ENCODE measurements around the gene TMCC2.
"Not testable (repeated sequence)": the region's sequence is repeated elsewhere in the genome, so short reads cannot be mapped to it uniquely, and the experiment has no call there.

TMCC2 gene

GRCh38 chr1:205214756-205215155 lies 13.0 kb upstream of the TMCC2 start:
- no peak for DNase-seq (ENCODE audit: low read depth, low spot score)

DNA sequence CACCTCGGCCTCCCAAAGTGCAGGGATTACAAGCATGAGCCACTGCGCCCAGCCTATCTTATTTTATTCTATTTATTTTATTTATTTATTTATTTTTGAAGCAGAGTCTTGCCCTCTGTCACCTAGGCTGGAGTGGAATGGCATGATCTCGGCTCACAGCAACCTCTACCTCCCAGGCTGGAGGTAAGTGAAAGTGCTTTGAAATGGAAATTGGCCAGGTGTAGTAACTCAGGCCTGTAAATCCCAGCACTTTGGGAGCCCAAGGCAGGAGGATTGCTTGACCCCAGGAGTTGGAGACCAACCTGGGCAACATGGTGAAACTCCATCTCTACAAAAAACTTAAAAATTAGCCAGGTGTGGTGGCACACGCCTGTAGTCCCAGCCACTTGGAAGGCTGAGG lies 11.2 kb upstream of the TMCC2 start:
- no peak for DNase-seq (ENCODE audit: low read depth, low spot score)

DNA sequence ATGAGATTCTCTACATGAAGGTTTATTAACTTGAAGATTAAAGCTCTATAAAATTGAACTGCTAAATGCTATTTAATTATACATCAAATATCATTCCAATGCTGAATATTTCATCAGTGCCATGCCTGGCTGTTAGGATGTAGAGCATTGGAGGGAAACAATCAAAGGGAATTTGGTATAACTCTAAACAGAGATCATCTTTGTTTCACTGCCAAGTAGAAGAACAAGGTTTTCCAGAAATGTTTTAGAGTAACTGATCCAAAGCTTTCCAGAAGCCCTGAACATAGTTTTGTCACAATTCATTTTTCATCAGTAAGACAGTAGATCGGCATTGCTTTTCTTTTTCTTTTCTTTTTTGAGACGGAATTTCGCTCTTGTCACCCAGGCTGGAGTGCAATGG lies 10.3 kb upstream of the TMCC2 start:
- DNase-seq (ENCODE audit: low read depth, low spot score) = no peak

- DNase-seq (ENCODE audit: low read depth, low spot score) = no peak
Measured at GRCh38 chr1:205220421-205220820, 7.3 kb upstream of the TMCC2 start.

DNA sequence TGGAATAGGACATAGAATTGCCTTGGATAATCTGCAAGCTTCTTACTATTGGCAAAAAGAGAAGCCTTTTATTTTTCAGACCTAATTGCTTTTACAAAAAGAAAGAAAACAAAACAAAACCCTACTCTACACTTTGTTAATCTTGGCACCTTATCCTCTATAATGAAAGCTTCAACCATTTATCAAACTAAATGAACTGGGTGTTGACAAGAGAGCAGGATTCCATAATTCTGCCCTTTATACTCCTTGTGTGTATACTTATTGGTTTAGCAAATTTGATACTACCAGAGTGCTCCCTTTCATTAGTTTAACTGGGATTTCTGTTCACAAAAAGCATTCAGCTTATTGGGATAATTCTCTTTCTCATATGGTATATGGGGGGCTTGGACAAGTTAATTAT lies 3.0 kb upstream of the TMCC2 start:
- no peak for DNase-seq (ENCODE audit: low read depth, low spot score)

DNA sequence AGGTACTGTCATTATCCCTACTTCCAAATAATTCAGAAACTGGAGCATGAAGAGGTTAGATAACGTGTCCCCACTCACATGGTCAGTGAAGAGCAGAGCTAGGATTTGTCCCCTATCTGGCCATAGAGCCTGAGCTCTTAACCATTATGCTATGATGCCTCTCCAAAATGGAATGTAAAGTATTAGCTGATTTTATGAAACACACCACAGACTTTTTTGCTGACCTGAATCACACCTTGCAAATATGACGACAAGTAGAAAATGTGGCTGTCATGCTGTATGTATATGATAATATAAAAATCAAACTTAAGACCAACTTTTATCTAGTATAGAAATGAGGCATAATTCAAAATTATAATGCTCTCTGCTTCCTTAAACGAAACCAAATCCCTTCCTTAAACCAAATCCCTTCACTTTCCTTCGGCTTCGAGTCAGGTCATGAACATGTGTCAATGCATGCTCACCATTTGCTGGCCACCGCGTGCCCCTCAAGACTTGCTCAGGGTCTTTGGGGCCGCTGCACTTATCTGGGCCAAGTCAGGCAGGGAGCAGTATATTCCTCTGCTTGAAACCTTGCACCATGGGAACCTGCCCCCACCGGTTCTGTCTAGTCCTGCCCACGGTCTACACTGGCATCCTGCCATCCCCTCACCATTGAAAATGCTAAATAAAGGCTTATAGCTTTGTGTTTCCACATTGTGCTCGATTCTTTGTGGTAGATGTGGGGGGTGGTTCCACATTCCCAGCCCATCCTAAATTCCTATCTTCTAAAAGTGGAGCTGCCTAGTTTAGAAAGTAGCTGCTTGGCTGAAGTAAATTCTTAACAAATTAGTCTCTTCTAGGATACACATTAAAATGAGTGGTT lies 1.6 kb upstream of the TMCC2 start:
- DNase-seq (ENCODE audit: low read depth, low spot score) = no peak

DNA sequence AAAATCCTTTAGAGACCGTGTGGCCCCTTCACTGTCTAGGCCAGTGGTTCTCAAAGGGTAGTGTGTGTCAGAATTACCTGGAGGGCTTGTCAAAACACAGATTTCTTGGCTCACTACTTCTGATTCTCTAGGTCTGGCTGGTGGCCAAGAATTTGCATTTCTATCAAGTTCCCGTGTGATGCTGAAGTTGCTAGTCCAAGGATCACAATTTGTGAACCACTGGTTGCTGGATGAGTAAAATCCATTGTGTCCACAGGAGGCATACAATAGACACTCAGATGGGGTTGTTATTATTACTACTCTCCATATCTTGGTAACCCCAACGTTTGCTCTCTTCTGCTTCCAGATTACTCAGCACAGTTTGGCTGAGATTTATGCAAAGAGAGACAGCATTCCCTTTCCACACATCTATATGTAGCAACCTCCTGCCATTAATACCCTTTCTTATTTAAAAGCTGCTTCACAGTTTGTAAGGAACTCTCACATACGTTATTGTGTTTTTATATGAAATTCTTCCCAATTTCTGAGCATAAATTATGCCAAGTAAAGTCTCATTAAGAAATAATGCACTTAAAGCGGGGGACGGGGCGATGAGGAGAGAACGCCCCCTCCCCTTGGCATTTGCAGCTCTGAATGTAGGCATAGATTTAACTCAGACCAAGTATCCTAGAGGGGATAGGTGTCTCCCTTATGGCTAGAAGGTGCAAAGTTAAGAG lies 720 bp upstream of the TMCC2 start:
- DNase-seq (ENCODE audit: low read depth, low spot score) = no peak

GRCh38 chr1:205228093-205228521 lies 361 bp downstream of the TMCC2 start:
- no peak for DNase-seq (ENCODE audit: low read depth, low spot score)

DNA sequence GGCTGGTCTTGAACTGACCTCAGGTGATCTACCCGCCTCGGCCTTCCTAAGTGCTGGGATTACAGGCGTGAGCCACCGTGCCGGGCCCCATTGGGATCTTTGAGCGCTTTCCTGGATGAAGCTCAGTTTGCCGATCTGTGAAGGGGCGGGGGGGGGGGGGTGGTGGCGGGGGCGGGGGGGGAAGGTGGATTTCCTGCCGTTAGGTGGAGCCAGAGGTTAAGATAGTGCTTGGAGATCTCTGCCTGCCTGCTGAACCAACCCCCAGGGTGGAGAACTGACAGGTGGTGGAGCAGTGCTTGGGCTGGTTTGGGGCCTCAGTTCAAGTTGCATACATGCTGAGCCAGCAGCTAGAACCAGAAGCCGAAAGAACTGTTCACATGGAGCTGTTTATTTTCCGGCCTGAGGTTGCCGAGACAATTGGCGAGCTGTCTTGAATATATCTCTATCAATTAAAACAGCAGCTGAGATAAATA lies 1.7 kb downstream of the TMCC2 start:
- peak; percentile 82 for DNase-seq (ENCODE audit: low read depth, low spot score)

- DNase-seq (ENCODE audit: low read depth, low spot score) = no peak
Measured at GRCh38 chr1:205229916-205230700, 2.4 kb downstream of the TMCC2 start.

DNA sequence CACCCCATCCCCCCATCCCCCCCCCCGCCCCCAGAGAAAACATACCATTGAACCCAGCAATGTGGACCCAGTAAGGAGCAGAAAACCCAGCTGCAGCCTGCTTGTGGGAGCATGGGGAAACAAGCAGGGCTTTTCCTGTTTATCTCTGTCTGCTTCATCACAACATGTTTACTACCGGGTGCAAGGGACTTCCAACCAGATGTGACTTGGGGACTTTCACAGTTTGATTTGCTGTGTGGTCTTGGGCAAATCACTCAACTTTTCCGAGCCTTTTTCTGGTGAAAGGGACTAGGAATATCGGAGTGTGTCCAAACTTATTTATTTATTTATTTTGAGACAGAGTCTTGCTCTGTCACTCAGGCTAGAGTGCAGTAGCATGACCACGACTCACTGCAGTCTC lies 3.2 kb downstream of the TMCC2 start:
- no peak for DNase-seq (ENCODE audit: low read depth, low spot score)

DNA sequence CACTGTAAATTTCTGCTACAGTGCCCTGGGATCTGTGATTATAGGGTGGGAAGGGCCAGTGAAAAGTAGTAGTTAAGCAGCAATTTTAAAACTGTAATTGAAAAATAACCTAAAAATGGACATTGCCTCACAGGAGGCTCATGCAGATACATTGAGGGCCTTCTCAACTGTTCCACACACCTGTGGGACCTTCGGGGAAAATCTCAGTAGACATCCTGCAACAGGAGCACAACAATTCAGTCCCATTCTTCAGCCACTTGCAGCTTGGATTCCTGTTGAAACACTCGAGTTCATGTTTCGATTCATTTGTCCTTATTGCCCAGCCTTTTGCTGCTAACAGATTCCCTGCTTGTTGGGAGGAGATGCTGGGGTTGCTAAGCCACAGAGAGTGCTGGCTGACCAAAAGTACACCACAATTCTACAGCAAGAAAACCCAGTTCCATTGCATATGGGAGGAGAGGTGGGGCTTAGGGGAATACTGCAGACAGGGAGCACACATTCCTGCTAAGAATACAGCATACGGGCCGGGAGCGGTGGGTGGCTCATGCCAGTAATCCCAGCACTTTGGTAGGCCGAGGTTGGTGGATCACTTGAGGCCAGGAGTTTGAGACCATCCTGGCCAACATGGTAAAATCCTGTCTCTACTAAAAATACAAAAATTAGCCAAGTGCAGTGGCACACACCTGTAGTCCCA lies 4.5 kb downstream of the TMCC2 start:
- no peak for DNase-seq (ENCODE audit: low read depth, low spot score)

DNA sequence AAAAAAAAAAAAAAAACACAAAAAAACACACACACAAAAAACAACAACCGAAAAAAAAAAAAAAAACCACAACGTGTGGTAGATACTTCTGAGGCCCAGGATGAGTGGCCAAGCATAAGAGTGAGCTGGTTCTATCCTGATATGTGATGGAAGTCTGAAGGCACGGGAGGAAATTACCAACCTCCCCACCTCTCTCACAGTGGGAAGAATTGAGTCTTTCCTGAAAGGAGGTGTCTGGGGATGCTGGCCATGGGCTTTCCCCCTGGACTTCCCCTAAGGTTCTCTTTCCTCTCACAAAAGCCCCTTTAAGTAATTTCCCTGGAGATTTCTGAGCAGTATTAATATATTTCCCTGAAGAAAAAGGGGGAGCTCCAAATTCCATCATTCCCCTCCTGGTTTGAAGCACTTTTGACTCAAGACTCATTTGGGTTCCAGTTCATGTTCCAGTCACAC lies 5.2 kb downstream of the TMCC2 start:
- DNase-seq (ENCODE audit: low read depth, low spot score) = no peak

DNA sequence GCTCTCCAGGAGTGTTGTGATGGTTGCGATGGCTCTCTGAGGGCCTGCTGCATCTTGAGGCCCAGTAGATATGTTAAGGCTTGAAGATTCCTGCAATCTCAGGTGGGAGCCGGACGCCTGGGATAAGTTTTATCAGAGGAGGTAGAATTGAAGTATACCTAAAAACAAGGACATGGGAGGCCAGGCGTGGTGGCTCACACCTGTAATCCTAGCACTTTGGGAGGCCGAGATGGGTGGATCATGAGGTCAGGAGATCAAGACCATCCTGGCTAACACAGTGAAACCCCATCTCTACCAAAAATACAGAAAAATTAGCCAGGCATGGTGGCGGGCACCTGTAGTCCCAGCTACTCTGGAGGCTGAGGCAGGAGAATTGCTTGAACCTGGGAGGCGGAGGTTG lies 6.2 kb downstream of the TMCC2 start:
- DNase-seq (ENCODE audit: low read depth, low spot score) = not testable (repeated sequence)

- no peak for DNase-seq (ENCODE audit: low read depth, low spot score)
Measured at GRCh38 chr1:205235951-205236350, 8.2 kb downstream of the TMCC2 start.

- no peak for DNase-seq (ENCODE audit: low read depth, low spot score)
Measured at GRCh38 chr1:205236526-205236925, 8.8 kb downstream of the TMCC2 start.

DNA sequence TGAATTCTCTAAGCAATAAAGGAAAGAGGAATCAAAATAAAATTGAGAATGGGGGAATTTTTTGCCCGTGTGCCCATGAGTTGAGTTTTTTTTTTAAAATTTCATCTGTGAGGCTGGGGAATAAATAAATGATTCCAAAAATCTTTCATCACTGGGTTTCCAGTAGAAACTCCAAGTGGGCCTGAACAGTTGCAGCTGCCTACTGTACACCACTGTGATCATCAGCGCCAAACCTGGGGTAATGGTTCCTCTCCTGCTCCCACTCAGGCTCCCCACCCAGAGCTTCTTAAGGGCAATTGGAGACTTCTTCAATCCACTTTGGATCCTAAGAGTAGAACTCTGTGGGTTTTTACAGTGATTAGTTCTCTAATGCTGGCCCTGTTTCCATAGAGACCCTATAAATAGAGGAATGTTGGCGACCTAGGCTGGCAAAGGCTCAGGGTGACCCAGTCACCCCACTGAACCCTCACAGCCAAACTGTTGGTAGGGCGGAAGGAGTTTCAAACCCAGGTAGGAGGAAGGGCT lies 9.3 kb downstream of the TMCC2 start:
- DNase-seq (ENCODE audit: low read depth, low spot score) = no peak

DNA sequence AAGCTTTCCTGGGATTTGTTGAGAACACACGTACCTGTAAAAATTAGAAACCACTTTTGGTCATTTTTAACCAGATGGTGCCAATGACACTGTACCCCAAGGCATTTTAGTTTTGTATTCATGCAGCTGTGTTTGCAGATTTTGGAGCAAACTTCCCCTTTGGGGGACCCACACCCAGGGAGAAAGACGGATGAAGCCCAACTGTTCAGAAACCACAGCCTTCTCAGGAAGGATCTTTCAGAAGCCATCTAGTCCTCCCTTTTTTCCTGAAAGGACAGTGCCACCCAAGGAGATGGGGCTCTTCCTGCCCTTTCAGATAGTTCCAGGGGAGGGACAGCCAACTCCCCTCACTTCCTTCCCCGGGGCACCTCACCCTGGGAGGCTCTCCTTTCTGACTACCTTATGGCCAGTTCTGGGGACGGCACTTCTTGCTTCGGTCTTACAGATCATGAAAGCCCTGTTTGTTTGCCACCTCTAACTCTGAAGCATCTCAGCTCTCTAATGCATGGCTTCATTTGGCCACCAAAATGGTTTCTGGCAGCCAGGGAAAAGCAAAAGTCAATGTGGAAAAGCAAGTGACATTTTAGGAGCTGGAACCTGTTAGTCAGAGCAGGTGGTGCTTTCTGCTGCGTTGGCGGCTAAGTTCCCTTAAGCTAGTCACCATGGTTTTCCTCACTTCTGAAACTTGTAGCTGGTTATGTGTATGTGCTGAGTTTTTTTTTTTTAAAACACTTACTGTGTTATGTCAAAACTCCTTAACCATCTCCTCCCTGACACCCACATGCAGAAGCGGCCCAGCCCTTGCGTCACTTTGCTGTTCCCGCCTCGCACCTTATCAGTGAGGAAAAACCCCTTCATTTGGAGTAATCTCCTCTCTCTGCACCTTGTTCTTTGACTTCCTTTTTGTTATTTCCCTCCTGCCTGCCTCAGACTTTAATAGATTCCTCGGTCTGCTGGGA lies 10.1 kb downstream of the TMCC2 start:
- DNase-seq (ENCODE audit: low read depth, low spot score) = no peak

- no peak for DNase-seq (ENCODE audit: low read depth, low spot score)
Measured at GRCh38 chr1:205239078-205239477, 11.3 kb downstream of the TMCC2 start.

GRCh38 chr1:205240118-205240517 lies 12.4 kb downstream of the TMCC2 start:
- DNase-seq (ENCODE audit: low read depth, low spot score) = no peak
